SJSA1 (cell line): Measurements from ENCODE around the gene CD63. TPM values are rescaled to one million over a fixed set of nuclear protein-coding genes. Genes with fewer than 3 reads are reported as not detected.

Experiments used
- DNase-seq, 2 experiments: peaks; one replicate each; pipeline ENCODE4 v3.0.0-alpha.2; 2015 to 2020; ENCODE audit warnings: low spot score in 2 of 2, low read depth in 1 of 2
- H3K27ac ChIP-seq: fragments of 250-450 bp; sonication (Bioruptor Pico); 2 replicates; pipeline ENCODE4 v1.5.1; 2020; ENCODE audit warnings: mild to moderate bottlenecking, moderate library complexity
- H3K27me3 ChIP-seq: fragments of 250-450 bp; sonication (Bioruptor Pico); replicated peaks from 2 replicates; pipeline ENCODE4 v1.5.1; 2020; ENCODE audit warnings: mild to moderate bottlenecking, moderate library complexity
- H3K36me3 ChIP-seq: fragments of 250-450 bp; sonication (Bioruptor Pico); 2 replicates; pipeline ENCODE4 v1.5.1; 2020; ENCODE audit warnings: mild to moderate bottlenecking
- H3K4me1 ChIP-seq: fragments of 250-450 bp; sonication (Bioruptor Pico); replicated peaks from 2 replicates; pipeline ENCODE4 v1.6.1; 2021; ENCODE audit warnings: mild to moderate bottlenecking
- H3K4me3 ChIP-seq: fragments of 250-450 bp; sonication (Bioruptor Pico); 2 replicates; pipeline ENCODE4 v1.5.1; 2020; ENCODE audit warnings: mild to moderate bottlenecking
- H3K9me3 ChIP-seq: fragments of 250-450 bp; sonication (Bioruptor Pico); replicated peaks from 2 replicates; pipeline ENCODE4 v1.5.1; 2020; ENCODE audit warnings: mild to moderate bottlenecking
- total RNA-seq: library from RNA; depleted of rRNA; stranded (reverse); fragments of >200 nt; shearing (Covaris generic); gene quantifications from 2 replicates; pipeline ENCODE4 v1.2.3, GENCODE V29; 2014

The CD63 gene
- total RNA-seq, 1 experiment from 2014 or later: 1,021 TPM

DNA sequence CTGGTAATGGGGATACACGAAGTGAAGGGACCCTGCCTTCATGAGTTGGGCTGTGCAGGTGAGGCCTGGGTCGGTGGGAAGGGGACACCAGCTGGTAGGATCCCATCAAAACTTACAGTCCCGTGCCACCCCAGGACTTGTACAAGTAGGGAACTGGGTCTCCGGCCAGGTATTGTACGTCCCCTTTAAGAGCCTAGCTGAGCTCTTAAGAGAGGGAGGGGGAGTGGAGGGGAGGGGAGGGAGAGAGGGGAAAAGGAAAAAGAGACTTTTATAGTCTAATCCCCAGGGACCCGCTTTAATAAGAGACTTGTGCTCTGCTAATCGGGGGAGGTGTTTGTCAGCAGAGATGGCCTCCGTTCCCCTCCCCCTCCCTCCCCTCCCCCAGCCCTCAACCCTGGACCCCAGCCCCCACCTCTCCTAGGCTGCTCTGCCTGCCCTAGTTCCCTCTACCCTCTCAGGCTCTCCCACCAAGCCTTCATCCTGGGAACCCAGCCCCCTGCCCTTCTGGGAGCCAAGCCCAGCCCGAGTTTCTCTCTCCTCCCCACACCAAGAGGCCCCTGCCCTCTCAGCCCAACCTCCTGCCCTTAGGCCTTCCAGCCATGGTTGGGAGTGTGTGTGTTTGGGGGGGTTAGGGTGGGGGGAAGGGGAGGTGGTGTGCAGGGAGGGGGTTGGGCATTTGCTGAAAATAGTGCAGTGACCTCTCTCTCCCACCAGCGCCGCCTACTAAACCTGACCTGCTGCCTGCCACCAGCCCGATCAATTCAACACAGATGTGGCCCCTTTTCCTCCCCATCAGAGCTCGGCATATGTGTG is 16.8 kb upstream of the CD63 start:
- H3K4me3 ChIP-seq: no peak overlapping the region
- no peaks in the 10 kb centered on the region for H3K27me3 ChIP-seq
- no peaks in the 10 kb centered on the region for H3K9me3 ChIP-seq
- H3K36me3 ChIP-seq: peaks cover 5% of the 10 kb centered on the region; the same call in 1 of the 2 replicates
- H3K4me1 ChIP-seq: peaks cover 14% of the 10 kb centered on the region
- no peak overlapping the region for H3K27ac ChIP-seq
- DNase-seq: no peak

DNA sequence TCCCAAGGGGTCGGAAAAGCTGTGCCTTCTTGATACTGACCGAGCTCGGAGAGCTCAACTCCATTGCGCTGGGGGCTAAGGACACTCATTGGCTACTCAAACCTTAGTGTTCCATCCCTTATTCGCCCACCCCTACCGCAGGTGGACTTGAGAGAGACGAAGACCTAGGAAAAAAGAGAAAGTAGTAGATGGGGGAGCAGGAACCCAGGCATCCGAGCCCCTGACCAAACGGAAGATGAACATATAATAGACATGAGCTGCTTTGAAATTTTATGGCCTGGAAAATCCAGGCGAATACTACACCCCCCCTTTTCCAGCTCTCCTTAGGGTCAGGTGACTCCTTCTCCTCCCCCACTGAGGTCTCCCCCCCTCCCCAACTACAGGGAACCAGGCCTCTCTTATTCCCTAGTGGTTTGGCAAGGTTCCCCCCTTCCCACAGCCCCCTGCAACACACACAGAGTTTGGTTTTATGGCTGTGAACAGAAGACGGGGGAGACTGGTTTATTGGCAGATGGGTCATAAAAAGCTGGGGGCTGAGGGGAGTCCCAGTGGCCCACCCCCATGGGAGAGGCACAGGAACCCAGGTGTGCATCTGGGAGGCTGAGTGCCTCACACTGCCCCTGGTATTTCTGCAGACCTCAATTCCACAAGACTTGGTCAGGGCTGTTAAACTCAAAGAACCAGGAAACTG is 15.7 kb upstream of the CD63 start:
- Histone ChIP-seq H3K9me3 (no peaks in the 10 kb centered on the region), H3K27ac (no peak overlapping the region), H3K36me3 (peaks cover 3% of the 10 kb centered on the region; the same call in 1 of the 2 replicates), H3K4me3 (peak overlapping the region; percentile 54), H3K4me1 (peaks cover 14% of the 10 kb centered on the region), H3K27me3 (no peaks in the 10 kb centered on the region)
- DNase-seq: no peak

DNA sequence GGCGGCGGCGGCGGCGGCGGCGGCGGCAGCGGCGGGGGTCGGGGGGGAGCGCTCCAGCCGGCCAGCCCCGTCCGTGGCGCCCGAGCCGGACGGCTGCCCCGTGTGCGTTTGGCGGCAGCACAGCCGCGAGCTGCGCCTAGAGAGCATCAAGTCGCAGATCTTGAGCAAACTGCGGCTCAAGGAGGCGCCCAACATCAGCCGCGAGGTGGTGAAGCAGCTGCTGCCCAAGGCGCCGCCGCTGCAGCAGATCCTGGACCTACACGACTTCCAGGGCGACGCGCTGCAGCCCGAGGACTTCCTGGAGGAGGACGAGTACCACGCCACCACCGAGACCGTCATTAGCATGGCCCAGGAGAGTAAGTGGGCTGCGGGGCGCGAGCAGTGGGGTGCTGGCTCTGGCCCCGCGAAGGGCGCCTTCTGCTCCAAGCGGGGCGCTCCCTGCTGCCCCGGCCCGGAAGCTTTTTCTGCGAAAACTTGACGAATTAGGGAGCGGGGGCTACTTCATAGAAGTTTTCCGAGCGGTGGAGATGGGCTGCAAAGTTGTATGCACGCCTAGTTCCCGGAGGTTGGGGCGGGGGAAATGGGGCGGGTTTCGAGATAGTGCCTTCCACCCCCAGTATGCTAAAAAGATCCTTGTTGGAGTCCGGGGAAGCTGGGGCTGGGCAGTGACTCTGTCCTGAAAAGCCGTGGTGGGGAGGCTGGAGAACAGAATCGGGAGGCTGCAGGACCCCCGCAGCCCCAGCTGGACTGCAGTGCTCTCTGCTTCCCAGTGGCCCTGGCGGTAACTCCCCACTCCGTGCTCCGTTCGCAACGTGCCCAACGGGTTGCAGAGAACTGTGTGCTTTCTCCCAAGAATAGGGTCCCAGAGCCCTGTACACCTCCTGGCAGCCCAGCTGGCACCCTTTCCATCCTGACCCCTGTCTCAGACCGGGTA is 14.9 kb upstream of the CD63 start:
- Histone ChIP-seq H3K4me3 (peak overlapping the region; percentile 54), H3K27ac (no peak overlapping the region), H3K27me3 (no peaks in the 10 kb centered on the region), H3K4me1 (peaks cover 14% of the 10 kb centered on the region), H3K9me3 (no peaks in the 10 kb centered on the region), H3K36me3 (no peaks in the 10 kb centered on the region; the same call in 1 of the 2 replicates)
- peak; percentile 41 to 63 for DNase-seq

DNA sequence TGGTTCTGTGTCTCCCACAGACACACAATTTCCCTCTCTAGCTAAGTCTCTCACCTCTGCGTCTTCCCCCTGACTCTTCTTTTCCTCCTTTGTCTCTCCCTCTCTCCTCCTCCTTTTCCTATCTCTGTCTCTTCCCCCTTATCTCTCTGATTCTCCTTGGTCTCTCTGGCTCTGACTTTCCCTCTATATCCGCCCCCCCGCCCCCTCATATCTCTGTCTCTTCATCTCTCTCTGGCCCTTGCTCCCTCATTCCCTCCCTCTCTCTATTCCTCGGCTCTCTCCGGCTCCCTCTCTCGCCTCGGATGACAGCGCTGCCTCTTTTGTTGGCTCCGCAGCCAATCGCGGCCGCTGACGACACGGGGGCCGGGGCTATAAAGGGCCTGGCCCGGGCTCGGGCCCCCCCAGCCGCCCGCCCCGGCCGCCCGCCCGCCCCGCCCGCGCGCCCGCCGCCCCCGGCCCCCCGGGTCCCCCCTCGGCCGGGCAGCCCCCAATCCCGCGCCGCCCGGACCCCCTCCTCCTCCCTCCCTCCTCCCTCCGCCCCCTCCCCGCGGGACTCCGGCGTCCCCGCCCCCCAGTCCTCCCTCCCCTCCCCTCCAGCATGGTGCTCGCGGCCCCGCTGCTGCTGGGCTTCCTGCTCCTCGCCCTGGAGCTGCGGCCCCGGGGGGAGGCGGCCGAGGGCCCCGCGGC is 14.1 kb upstream of the CD63 start, which contains the start of gene GDF11:
Gene GDF11 (plus strand): TSS at position 404 of the 687 bp plus-strand sequence. CDS start 195 bp downstream, at position 599.
- H3K27ac ChIP-seq: no peak within 1 kb of the TSS
- DNase-seq: peak; percentile 46 to 81

DNA sequence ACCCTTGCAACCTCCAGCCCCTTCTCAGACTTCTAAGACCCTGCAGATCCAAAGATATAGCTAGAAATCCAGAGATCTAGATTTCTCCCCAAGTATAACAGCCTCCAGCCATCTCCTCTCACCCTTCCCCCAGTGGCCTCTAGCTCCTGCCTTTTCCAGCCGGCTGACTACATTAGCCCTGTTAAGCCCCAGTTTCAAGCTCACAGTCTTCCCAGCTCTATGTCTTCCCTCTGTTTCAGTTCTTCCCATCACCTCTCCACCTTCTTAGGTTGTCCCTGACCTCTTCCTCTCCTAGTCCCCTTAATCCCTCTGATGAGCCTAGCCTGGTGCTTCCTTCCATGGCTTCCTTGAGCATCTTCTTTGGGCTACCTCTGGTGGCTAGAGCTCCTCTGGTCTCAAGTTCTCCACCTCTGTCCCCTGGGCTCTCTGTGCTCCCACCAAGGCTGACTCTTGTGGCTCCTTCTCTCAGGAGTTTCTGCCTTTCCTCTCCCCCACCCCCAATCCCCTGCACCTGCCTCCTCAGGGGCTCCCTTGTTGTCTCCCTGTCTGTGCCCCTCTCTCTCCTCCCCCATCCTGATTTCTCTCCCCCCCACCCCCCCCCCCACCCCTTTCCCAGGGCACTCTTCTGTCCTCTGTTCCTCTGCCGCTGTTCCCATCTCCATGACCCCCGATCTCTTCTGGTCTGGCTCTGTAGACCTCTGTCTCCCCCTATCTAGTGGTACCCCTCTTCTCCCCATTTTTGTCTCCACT is 13.3 kb upstream of the CD63 start:
- Histone ChIP-seq H3K27ac (no peak overlapping the region), H3K36me3 (no peaks in the 10 kb centered on the region; the same call in 1 of the 2 replicates), H3K4me1 (peaks cover 19% of the 10 kb centered on the region), H3K27me3 (no peaks in the 10 kb centered on the region), H3K9me3 (no peaks in the 10 kb centered on the region), H3K4me3 (peak overlapping the region; percentile 35)
- no peak for DNase-seq

More for the DNA sequence above, 14.1 kb upstream of the CD63 start, which contains the start of gene GDF11:
- Histone ChIP-seq H3K4me1 (peaks cover 19% of the 10 kb centered on the region), H3K9me3 (no peaks in the 10 kb centered on the region), H3K36me3 (no peaks in the 10 kb centered on the region; the same call in 1 of the 2 replicates), H3K4me3 (peak within 1 kb of the TSS; percentile 54), H3K27me3 (no peaks in the 10 kb centered on the region)

DNA sequence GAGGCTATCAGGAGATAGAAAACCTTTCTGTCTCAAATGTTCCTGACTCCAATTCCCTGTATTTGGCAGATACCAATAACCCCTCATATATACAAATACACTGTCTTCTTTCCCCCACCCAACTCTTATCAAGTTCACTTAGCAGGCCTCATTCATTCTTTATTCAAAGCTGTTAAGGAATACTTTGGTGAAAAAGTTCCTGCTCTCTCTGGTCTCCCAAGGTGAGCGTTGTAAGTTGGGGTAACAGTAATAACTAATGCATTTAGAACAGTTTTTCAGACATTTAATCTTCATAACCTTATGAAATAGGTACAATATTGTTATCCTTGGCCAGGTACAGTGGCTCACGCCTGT is 10.2 kb upstream of the CD63 start:
- no peak for DNase-seq
- no peak overlapping the region for H3K27ac ChIP-seq
- no peaks in the 10 kb centered on the region for H3K27me3 ChIP-seq
- H3K9me3 ChIP-seq: no peaks in the 10 kb centered on the region
- H3K36me3 ChIP-seq: no peaks in the 10 kb centered on the region; the same call in 1 of the 2 replicates
- peak overlapping the region; percentile 39 for H3K4me3 ChIP-seq
- H3K4me1 ChIP-seq: peaks cover 16% of the 10 kb centered on the region

DNA sequence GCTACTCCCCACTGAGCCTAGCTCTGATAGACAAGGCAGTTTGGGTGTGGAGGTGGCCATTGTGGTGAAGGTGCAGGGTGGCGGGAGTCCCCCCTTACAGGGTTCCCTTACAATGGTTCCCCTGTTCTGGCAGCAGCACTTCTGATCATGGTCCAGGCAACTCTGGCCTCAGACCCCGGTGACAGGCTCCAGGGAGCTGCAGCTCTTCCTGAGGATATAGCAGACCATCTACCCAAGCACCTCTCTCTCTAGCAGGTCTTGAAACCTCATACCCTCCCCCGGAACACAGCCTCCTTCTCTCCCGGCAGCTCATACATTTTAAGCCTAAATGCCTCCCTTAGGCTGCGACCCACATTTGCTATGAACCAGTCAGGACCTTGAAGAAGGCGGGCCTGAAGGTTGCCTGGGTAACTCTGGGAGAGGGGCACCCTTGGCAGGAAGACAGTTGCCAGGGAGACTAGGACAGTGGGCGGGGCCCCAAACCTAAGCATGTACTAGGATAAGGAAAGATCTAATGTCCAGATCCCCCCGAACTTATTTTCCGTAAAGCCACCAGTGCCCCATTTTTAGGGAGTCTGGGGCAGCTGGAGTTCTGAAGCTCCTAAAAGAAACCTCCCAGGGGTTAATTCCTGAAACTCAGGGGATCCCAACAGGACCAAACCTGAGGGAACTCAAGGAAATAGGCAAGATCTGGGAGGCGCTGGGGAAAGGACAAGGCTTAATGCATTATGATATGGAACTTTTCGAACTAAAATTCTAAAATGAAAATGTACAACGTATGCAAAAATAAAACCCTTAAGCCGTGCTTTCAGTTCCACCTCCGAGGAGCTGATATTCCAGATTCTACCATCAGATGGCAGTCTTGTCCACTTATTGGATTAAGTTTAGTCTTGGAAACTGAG is 9.6 kb upstream of the CD63 start:
- peaks cover 9% of the 10 kb centered on the region for H3K4me1 ChIP-seq
- H3K4me3 ChIP-seq: peak overlapping the region; percentile 39
- H3K27ac ChIP-seq: peak overlapping the region; percentile 27
- peak; percentile 83 to 88 for DNase-seq
- no peaks in the 10 kb centered on the region for H3K36me3 ChIP-seq
- H3K27me3 ChIP-seq: no peaks in the 10 kb centered on the region
- H3K9me3 ChIP-seq: no peaks in the 10 kb centered on the region

DNA sequence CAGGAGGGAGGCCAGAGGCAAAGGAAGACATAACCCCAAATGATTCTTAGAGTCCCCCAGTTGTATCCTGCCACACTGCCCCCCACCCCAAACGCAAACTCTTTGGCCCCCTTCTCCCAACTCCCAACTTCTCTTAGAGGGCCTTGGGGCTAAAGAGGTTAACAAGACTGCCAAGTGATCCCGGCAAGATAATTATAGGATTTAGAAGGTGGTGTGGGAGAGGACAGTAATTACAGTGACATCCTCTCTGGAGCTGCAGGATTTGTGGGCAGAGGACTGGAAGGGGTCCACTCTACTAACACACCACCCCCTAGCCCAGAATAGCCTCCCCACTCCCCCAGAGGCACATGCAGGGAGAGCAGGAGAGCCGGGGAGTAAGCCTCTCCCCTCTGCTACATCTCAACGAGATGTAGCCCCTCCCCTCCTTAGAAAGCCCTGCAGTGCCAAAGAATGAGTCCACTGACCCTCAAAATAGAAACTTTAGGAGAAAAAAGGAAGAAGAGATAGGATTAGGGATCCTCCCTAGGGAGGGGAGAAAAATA is 8.8 kb upstream of the CD63 start:
- no peaks in the 10 kb centered on the region for H3K9me3 ChIP-seq
- H3K4me3 ChIP-seq: peak overlapping the region; percentile 39; the same call in 1 of the 2 replicates
- H3K27me3 ChIP-seq: no peaks in the 10 kb centered on the region
- H3K27ac ChIP-seq: peak overlapping the region; percentile 27
- H3K36me3 ChIP-seq: no peaks in the 10 kb centered on the region
- no peak for DNase-seq
- H3K4me1 ChIP-seq: peaks cover 7% of the 10 kb centered on the region

DNA sequence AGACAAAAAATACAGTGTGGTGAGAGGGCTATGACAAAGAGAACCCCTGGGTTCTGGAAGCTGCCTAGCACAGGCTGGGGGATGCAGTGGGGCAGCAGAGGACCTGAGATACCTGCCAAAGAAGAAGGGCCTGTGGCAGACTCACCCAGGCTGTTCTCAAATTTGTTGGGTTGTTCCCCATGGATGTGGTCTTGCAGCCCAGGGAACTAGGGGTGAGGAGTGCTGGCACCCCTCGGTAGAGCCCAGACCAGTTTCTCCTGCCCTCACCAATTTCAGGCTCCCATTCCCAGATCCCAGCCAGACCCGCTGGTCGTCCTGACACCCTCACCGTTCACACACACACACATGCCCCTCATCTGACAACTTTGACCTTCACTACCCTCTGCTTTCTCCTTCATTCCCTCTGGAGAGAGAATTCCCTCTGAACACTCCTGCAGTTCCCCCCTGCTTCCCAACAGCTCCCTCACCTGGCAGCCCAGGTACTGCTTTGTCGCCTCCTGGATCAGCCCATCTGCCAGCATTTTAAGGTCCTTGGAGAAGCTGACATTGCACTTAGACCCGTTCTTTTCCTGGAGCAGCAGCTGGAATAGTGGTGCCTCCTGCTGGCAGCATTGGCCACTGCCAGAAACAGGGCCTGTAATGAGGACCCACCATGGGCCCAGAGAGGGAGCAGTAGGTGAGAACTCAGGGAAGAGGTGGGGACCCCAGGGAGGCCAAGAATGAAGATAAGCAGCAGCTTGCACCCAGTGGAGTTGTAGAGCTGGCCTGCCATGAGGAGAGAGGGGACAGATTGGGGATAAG is 8.2 kb upstream of the CD63 start:
- H3K27me3 ChIP-seq: no peaks in the 10 kb centered on the region
- H3K27ac ChIP-seq: no peak overlapping the region
- peaks cover 5% of the 10 kb centered on the region for H3K4me1 ChIP-seq
- no peak overlapping the region for H3K4me3 ChIP-seq
- no peaks in the 10 kb centered on the region for H3K9me3 ChIP-seq
- no peaks in the 10 kb centered on the region for H3K36me3 ChIP-seq
- peak; percentile 39 to 61 for DNase-seq

DNA sequence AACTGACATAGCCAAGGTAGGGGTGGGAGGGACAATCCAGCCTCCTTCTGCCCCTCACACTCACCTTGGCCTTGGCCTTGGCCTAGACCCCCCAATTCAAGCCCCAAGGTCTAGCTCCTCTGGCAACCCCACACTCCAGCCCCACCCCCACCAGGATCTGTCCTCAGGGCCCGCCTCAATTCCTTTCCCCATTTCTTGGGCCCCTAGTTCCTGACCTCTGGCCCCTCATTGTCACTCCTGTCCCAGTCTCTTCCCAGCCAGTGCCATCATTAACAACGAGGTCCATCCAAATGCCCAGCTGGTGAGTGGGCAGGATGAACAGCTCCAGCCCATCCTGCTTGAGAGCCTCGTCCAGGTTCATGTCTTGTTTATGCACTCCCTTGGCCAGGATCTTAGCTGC is 7.3 kb upstream of the CD63 start:
- Histone ChIP-seq H3K9me3 (no peaks in the 10 kb centered on the region), H3K4me3 (no peak overlapping the region), H3K4me1 (peaks cover 5% of the 10 kb centered on the region), H3K36me3 (no peaks in the 10 kb centered on the region), H3K27me3 (no peaks in the 10 kb centered on the region), H3K27ac (no peak overlapping the region)
- no peak for DNase-seq

DNA sequence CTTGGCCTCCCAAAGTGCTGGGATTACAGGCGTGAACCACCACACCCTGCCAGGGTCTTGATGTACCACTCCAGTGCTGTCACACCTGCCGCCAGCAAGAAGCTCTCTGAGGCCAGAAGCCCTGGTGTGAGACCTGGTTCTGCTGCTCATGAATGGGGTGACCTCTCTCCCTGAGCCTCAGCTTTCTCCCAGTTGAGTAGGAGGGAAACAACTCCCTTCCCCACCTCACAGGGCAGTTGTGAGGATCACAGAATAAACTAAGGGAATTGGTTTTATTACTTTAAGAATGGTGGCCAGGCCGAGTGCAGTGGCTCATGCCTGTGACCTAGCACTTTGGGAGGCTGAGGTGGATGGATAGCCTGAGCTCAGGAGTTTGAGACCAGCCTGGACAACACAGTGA is 5.8 kb upstream of the CD63 start:
- Histone ChIP-seq H3K27me3 (no peaks in the 10 kb centered on the region), H3K27ac (no peak overlapping the region), H3K36me3 (no peaks in the 10 kb centered on the region), H3K4me1 (peaks cover 20% of the 10 kb centered on the region), H3K4me3 (no peak overlapping the region), H3K9me3 (no peaks in the 10 kb centered on the region)
- no peak for DNase-seq
